Measurements from ENCODE around the gene DNAJB13.

- TF ChIP-seq CTCF (IDR thresholded peaks at IDR 0.05; ENCODE audit: insufficient read depth, low read depth, low read length) (no peak), EZH2 (IDR thresholded peaks at IDR 0.05; ENCODE audit: insufficient read depth, low read length) (no peak)
Measured at GRCh38 chr11:73990730-73991129, 39.9 kb downstream of the DNAJB13 start.
